HepG2 (cell line): ENCODE measurements around the gene STAT1. TPM values are rescaled to one million over a fixed set of nuclear protein-coding genes. Genes with fewer than 3 reads are reported as not detected.

Source experiments
- ADNP ChIP-seq: sonication (generic); formaldehyde crosslinking; IDR thresholded peaks from 2 replicates; pipeline ENCODE4 v1.4.0; 2020; ENCODE audit warnings: missing genetic modification reagents
- ATF6 ChIP-seq: sonication (generic); formaldehyde crosslinking; conservative IDR thresholded peaks from 2 replicates; pipeline ENCODE4 v1.4.0; 2020; ENCODE audit warnings: missing genetic modification reagents
- CENPX ChIP-seq: sonication (generic); formaldehyde crosslinking; IDR thresholded peaks from 2 replicates; pipeline ENCODE4 v1.9.0; 2021; ENCODE audit warnings: mild to moderate bottlenecking, missing genetic modification reagents, moderate library complexity
- HINFP ChIP-seq: sonication (generic); formaldehyde crosslinking; IDR thresholded peaks from 2 replicates; pipeline ENCODE4 v1.4.0; 2020; ENCODE audit warnings: low read depth, mild to moderate bottlenecking, missing genetic modification reagents
- HNF1B ChIP-seq: sonication (generic); formaldehyde crosslinking; IDR thresholded peaks from 2 replicates; pipeline ENCODE4 v1.5.1; 2020; ENCODE audit warnings: mild to moderate bottlenecking, moderate library complexity, missing genetic modification reagents
- KAT7 ChIP-seq: IDR thresholded peaks from 2 replicates; pipeline ENCODE4 v1.6.1; 2018; ENCODE audit warnings: borderline replicate concordance, missing compliant biosample characterization
- KLF15 ChIP-seq: sonication (generic); formaldehyde crosslinking; IDR thresholded peaks from 2 replicates; pipeline ENCODE4 v1.8.1; 2023; ENCODE audit warnings: borderline replicate concordance, mild to moderate bottlenecking, inconsistent platforms, missing genetic modification reagents, mixed read lengths
- MAFF ChIP-seq: IDR thresholded peaks from 2 replicates; pipeline ENCODE4 v1.6.1; 2011; ENCODE audit warnings: low read depth, low read length, improper control_type of control experiment
- MEIS1 ChIP-seq: sonication (generic); formaldehyde crosslinking; IDR thresholded peaks from 2 replicates; pipeline ENCODE4 v1.9.0; 2021; ENCODE audit warnings: mild to moderate bottlenecking, missing genetic modification reagents, moderate library complexity, borderline replicate concordance
- MEIS2 ChIP-seq: sonication (generic); formaldehyde crosslinking; IDR thresholded peaks from 2 replicates; pipeline ENCODE4 v1.9.0; 2021; ENCODE audit warnings: mild to moderate bottlenecking, missing genetic modification reagents
- POGK ChIP-seq: sonication (generic); formaldehyde crosslinking; conservative IDR thresholded peaks from 2 replicates; pipeline ENCODE4 v1.8.0; 2022; ENCODE audit warnings: mild to moderate bottlenecking, moderate library complexity, missing genetic modification reagents
- RARG ChIP-seq: sonication (generic); formaldehyde crosslinking; IDR thresholded peaks from 2 replicates; pipeline ENCODE4 v1.4.0; 2020; ENCODE audit warnings: low read depth, mild to moderate bottlenecking, missing genetic modification reagents
- RXRA ChIP-seq: sonication (generic); formaldehyde crosslinking; IDR thresholded peaks from 2 replicates; pipeline ENCODE4 v1.5.1; 2020; ENCODE audit warnings: missing genetic modification reagents
- THAP11 ChIP-seq: IDR thresholded peaks from 2 replicates; pipeline ENCODE4 v1.6.1; 2016; ENCODE audit warnings: missing biosample characterization, missing genetic modification reagents
- ZNF121 ChIP-seq: sonication (generic); formaldehyde crosslinking; IDR thresholded peaks from 2 replicates; pipeline ENCODE4 v1.5.0; 2020; ENCODE audit warnings: mild to moderate bottlenecking, missing genetic modification reagents
- ZNF414 ChIP-seq: sonication (generic); formaldehyde crosslinking; IDR thresholded peaks from 2 replicates; pipeline ENCODE4 v1.5.0; 2020; ENCODE audit warnings: missing genetic modification reagents
- ZNF768 ChIP-seq: sonication (generic); formaldehyde crosslinking; IDR thresholded peaks from 2 replicates; pipeline ENCODE4 v1.4.0; 2020; ENCODE audit warnings: missing genetic modification reagents
- ZNF879 ChIP-seq: sonication (generic); formaldehyde crosslinking; IDR thresholded peaks from 2 replicates; pipeline ENCODE4 v1.8.1; 2023; ENCODE audit warnings: missing genetic modification reagents
- polyA plus RNA-seq, 8 experiments: library from polyadenylated mRNA; depleted of rRNA in 3 of 8; stranded (reverse) in 7 of 8; unstranded in 1 of 8; fragments of >200 nt; fragmentation: Illumina TruSeq in 4 of 8; extraction: Trizol in 4 of 8; gene quantifications; 2 replicates each; pipeline versions ENCODE4 v1.2.1 to v1.2.3, GENCODE V29; 2011 to 2016; ENCODE audit warnings: low read depth in 4 of 8, missing spikeins in 1 of 8, mixed read lengths in 1 of 8; ENCODE audit not compliant: insufficient read depth in 1 of 8
- total RNA-seq, 5 experiments: library from RNA; depleted of rRNA; stranded (reverse); fragments of >200 nt; fragmentation: Illumina TruSeq; extraction: Trizol; gene quantifications; 2 replicates each; pipeline ENCODE4 v1.2.3, GENCODE V29; 2016; ENCODE audit warnings: low read depth in 1 of 5

The STAT1 gene
- total and polyA plus RNA-seq, 2 of the 13 experiments (the other 11 are each of a cell fraction or from before 2014, with no cell fraction given), result 21.8 to 59.6 TPM

GRCh38 chr2:191020221-191020741 lies 6.3 kb upstream of the STAT1 start (continued):
- peak; percentile 95 for TF ChIP-seq HINFP (CRISPR knock-in tag)
- TF ChIP-seq CENPX (CRISPR knock-in tag), result no peak
- peak; percentile 93 for TF ChIP-seq ZNF768 (CRISPR knock-in tag)
- TF ChIP-seq ZNF121 (CRISPR knock-in tag), result peak; percentile 88
- TF ChIP-seq RARG (CRISPR knock-in tag), result peak; percentile 93; the same call in 1 of the 2 replicates
- peak; percentile 97 for TF ChIP-seq ZNF414 (CRISPR knock-in tag)
- peak; percentile 94 for TF ChIP-seq MEIS2 (CRISPR knock-in tag)
- TF ChIP-seq MAFF, result 0 out of 2 replicates have a peak, but pooled peaks have one; percentile 4
- peak; percentile 100 for TF ChIP-seq POGK (CRISPR knock-in tag)
- TF ChIP-seq KAT7 (CRISPR knock-in tag), result peak; percentile 100
- peak; percentile 99 for TF ChIP-seq KLF15 (CRISPR knock-in tag)
- peak; percentile 95; the same call in 1 of the 2 replicates for TF ChIP-seq ATF6 (CRISPR knock-in tag)
- TF ChIP-seq MEIS1 (CRISPR knock-in tag), result peak; percentile 54; the same call in 1 of the 2 replicates
- peak; percentile 97 for TF ChIP-seq THAP11
- TF ChIP-seq HNF1B (CRISPR knock-in tag), result peak; percentile 98
- peak; percentile 94 for TF ChIP-seq RXRA (CRISPR knock-in tag)
- TF ChIP-seq ADNP, result peak; percentile 67; the same call in 1 of the 2 replicates
- TF ChIP-seq ZNF879, result peak; percentile 97
